Left lung (tissue), 10 donors: Measurements from ENCODE around the gene SPACDR. TPM values are rescaled to one million over a fixed set of nuclear protein-coding genes. Genes with fewer than 3 reads are reported as not detected.

Experiments
- ATAC-seq: fragments of 200-7000 bp; cut with Tn5 transposase; one replicate; pipeline ENCODE4 v1.9.1; 2020; ENCODE audit warnings: moderate library complexity
- DNase-seq, 4 donors: peaks; one replicate each; pipeline ENCODE4 v3.0.0-alpha.2; 2013 to 2020
- H3K27ac ChIP-seq, 2 donors: fragments of 200-600 bp; sonication (generic) in 1 of 2; one replicate each; pipeline versions ENCODE4 v1.5.0 to v1.8.0; 2020 to 2021
- H3K27me3 ChIP-seq, 2 donors: fragments of 200-600 bp; sonication (generic) in 1 of 2; one replicate each; pipeline versions ENCODE4 v1.5.0 to v1.8.0; 2020 to 2021
- H3K36me3 ChIP-seq, 2 donors: fragments of 200-600 bp; sonication (generic) in 1 of 2; one replicate each; pipeline versions ENCODE4 v1.5.0 to v1.8.0; 2020 to 2021
- H3K4me1 ChIP-seq, 2 donors: fragments of 200-600 bp; one replicate each; pipeline ENCODE4 v1.8.0; 2021
- H3K4me3 ChIP-seq, 2 donors: fragments of 200-600 bp; sonication (generic) in 1 of 2; one replicate each; pipeline versions ENCODE4 v1.5.0 to v1.8.0; 2020 to 2021; ENCODE audit warnings: mild to moderate bottlenecking in 1 of 2
- H3K9me3 ChIP-seq, 2 donors: fragments of 200-600 bp; sonication (generic) in 1 of 2; one replicate each; pipeline versions ENCODE4 v1.5.0 to v1.8.0; 2020 to 2021
- intact Hi-C, 2 donors: fragments of 100-400 bp; cut with DNase I; formaldehyde crosslinking; loops; one replicate each; pipeline versions ENCODE4 v1.11.2 to v1.14.2; 2022
- polyA plus RNA-seq, 6 donors: library from polyadenylated mRNA; unstranded; fragments of 120-200 nt; gene quantifications; one replicate each; pipeline ENCODE4 v1.2.1, GENCODE V29; 2013; ENCODE audit not compliant: insufficient read length in 6 of 6
- total RNA-seq, 2 donors: library from RNA; stranded (reverse); fragmentation: NEBNext Ultra II Directional; extraction: Animal tissue kit (Norgen Biotek cat#: 25700); gene quantifications; one replicate each; pipeline ENCODE4 v1.2.1, GENCODE V29; 2021
- TF ChIP-seq, protein P1 (sequence below), 2 donors: fragments of 200-600 bp; sonication (generic) in 1 of 2; IDR thresholded peaks; one replicate each; pipeline versions ENCODE4 v1.5.0 to v1.8.0; 2021; ENCODE audit warnings: antibody characterized with exemption in 2 of 2
- donor health status: DM: no; HTN: yes; CAD: no.
- donor health status: DM: no; HTN: no; CAD: no.

Gene SPACDR
- total and polyA plus RNA-seq, 8 donors, result 0.41 to 5.6 (median 4.0) TPM

- DNase-seq (no peak), ATAC-seq (no peak)
- Histone ChIP-seq H3K4me3 (no peak overlapping the region), H3K36me3 (no peaks in the 10 kb centered on the region), H3K27ac (no peak overlapping the region), H3K27me3 (no peaks in the 10 kb centered on the region), H3K9me3 (no peaks in the 10 kb centered on the region), H3K4me1 (no peaks in the 10 kb centered on the region)
- TF ChIP-seq, protein P1, sequence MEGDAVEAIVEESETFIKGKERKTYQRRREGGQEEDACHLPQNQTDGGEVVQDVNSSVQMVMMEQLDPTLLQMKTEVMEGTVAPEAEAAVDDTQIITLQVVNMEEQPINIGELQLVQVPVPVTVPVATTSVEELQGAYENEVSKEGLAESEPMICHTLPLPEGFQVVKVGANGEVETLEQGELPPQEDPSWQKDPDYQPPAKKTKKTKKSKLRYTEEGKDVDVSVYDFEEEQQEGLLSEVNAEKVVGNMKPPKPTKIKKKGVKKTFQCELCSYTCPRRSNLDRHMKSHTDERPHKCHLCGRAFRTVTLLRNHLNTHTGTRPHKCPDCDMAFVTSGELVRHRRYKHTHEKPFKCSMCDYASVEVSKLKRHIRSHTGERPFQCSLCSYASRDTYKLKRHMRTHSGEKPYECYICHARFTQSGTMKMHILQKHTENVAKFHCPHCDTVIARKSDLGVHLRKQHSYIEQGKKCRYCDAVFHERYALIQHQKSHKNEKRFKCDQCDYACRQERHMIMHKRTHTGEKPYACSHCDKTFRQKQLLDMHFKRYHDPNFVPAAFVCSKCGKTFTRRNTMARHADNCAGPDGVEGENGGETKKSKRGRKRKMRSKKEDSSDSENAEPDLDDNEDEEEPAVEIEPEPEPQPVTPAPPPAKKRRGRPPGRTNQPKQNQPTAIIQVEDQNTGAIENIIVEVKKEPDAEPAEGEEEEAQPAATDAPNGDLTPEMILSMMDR (IDR thresholded peaks at IDR 0.05), result no peak
- intact Hi-C loops, result no loop called here
These were observed 48.6 kb downstream of the SPACDR start for GRCh38 chr7:100415448-100415847.

GRCh38 chr7:100413889-100414288 lies 50.2 kb downstream of the SPACDR start:
- Histone ChIP-seq H3K36me3 (peaks cover 0 to under 1% of the 10 kb centered on the region in 2 donors), H3K4me3 (no peak overlapping the region), H3K4me1 (no peaks in the 10 kb centered on the region), H3K27ac (no peak overlapping the region), H3K27me3 (no peaks in the 10 kb centered on the region), H3K9me3 (no peaks in the 10 kb centered on the region)
- intact Hi-C loops, result no loop called here
- ATAC-seq (no peak), DNase-seq (no peak)
- TF ChIP-seq, protein P1 (IDR thresholded peaks at IDR 0.05), result no peak

DNA sequence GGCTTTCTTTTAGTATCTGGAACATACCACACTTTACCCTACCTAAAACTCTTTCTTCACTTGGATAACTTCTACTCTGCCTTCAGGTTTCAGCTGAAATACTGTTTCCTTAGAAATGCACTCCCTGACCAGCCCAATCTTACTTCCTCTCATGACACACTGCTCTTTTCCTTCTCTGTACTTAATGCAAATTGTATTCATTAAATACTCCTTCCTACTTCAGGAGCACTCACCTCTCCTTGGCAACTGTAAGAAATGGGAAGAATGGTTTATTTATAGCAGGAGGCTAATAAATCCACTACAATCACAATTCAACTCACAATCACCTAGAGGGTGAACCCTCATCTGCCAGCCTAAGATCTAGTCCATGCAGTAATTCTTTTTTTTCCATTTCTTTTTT lies 50.7 kb downstream of the SPACDR start:
- TF ChIP-seq, protein P1 (IDR thresholded peaks at IDR 0.05), result no peak
- no peak for DNase-seq

GRCh38 chr7:100411101-100411500 lies 53.0 kb downstream of the SPACDR start:
- no peak overlapping the region for H3K4me3 ChIP-seq
- no peak for DNase-seq
- peaks cover 0 to 6% of the 10 kb centered on the region in 2 donors for H3K36me3 ChIP-seq
- ATAC-seq, result no peak
- H3K27ac ChIP-seq, result no peak overlapping the region
- no peaks in the 10 kb centered on the region for H3K9me3 ChIP-seq
- no peaks in the 10 kb centered on the region for H3K27me3 ChIP-seq
- no peaks in the 10 kb centered on the region for H3K4me1 ChIP-seq
- TF ChIP-seq, protein P1 (IDR thresholded peaks at IDR 0.05), result no peak
- intact Hi-C loops, result no loop called here

More for the DNA sequence above, 50.7 kb downstream of the SPACDR start:
- no peaks in the 10 kb centered on the region for H3K27me3 ChIP-seq
- no peaks in the 10 kb centered on the region for H3K9me3 ChIP-seq
- intact Hi-C loops, result no loop called here
- peaks cover 0 to 6% of the 10 kb centered on the region in 2 donors for H3K36me3 ChIP-seq
- H3K4me3 ChIP-seq, result no peak overlapping the region
- H3K27ac ChIP-seq, result no peak overlapping the region
- ATAC-seq, result peak; percentile 68
- H3K4me1 ChIP-seq, result no peaks in the 10 kb centered on the region

GRCh38 chr7:100407285-100408180 lies 56.5 kb downstream of the SPACDR start:
- DNase-seq, result peak in 2 of 4 donors; percentile 20 to 45
- Histone ChIP-seq H3K9me3 (no peaks in the 10 kb centered on the region), H3K36me3 (peaks cover 0 to 6% of the 10 kb centered on the region in 2 donors), H3K27me3 (no peaks in the 10 kb centered on the region), H3K27ac (no peak overlapping the region), H3K4me1 (no peaks in the 10 kb centered on the region), H3K4me3 (no peak overlapping the region)
- intact Hi-C loops, result no loop called here
- peak; percentile 87 for ATAC-seq
- TF ChIP-seq, protein P1 (IDR thresholded peaks at IDR 0.05), result peak; percentile 44 to 62
